HG02852 (cell line): ENCODE data around the gene ZNF536.
"Not testable (repeated sequence)": the region's sequence is repeated elsewhere in the genome, so short reads cannot be mapped to it uniquely, and the experiment has no call there.

ENCODE experiments used
- ATAC-seq: cut with Tn5 transposase; IDR thresholded peaks from one replicate; pipeline ENCODE4 v1.9.1; 2021; ENCODE audit warnings: mild to moderate bottlenecking, moderate library complexity; ENCODE audit not compliant: unreplicated experiment

ZNF536 gene

DNA sequence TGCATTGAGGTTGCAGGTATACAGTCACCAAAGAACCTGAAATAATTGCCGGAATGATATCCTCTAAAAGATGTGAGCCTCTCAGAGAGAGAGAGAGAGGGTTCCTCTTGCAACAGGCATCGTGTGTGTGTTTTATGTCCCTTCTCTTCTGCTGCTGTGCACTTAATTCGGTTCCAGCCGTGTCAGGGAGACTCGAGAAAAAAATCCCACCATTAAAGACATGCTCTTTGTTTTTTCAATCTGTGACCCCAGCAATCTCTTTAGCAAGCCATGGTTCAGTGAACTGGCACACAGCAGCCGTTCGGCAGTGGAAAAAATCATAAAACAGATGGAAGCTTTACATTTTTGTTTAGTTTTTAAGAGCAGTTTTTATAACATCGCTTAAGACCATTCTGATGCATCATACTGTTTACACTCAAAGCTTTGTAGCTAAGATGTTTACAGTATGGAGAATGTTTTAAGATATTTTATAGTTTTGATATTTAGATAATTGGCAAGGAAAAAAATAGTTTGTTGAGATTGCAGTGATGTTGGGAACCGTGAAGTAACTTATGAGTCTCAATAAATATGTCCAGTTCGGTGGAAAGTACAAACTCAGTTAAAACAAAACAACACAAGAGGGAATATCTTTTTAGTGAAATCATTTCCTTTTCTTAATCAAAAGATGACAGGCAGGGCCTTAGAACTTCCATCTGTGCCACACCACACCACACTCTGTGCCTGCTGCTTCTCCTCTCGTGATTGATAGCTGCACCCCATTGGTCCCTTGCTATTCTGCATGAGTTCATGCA is 31.2 kb upstream of the ZNF536 start:
- ATAC-seq: no peak

DNA sequence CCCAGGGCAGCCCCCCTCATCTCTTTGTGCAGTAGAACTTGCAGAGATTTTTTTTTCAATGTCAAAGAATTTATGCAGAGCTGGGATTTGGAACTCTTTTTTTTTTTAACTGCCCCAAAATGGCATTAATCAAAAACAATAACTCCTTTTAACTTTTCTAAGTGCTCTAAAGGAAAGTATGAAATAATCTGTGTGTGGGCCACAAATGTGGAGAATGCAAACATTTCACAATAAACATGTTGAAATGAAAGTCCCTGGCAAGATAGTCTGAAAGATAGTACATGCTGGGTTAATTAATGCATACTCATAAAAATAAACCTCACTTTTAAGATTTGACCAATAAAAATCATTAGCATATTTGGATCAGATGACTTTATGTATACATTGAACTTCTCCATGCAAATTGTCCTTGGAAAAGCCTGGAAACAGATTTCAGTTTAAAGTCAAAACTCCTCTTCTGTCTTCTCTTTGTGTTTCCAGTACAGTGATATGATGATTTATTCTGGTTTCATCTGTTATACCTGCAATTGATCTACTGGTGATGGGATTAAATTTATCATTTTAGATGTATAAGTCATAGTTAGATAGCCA is 30.5 kb upstream of the ZNF536 start:
- no peak for ATAC-seq

DNA sequence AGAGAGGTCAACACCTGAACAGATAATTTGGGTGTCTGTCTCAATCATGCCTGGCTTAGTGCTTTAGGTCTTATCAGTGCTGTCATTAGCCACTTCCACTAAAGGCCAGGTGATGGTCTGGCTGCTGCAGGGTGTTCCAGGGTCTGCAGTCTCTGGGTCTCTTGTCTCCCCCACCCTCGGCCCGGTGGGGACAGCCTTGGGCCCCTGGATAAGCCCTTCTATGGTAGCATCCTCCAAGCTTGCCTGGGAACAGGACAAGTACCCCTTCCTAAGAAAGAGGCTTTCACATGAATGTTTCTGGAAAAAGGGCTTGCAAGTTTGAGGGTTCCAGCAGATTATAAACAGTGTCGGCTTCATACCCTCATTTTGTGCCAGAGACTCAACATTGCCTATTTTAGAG is 29.3 kb upstream of the ZNF536 start:
- ATAC-seq: no peak

DNA sequence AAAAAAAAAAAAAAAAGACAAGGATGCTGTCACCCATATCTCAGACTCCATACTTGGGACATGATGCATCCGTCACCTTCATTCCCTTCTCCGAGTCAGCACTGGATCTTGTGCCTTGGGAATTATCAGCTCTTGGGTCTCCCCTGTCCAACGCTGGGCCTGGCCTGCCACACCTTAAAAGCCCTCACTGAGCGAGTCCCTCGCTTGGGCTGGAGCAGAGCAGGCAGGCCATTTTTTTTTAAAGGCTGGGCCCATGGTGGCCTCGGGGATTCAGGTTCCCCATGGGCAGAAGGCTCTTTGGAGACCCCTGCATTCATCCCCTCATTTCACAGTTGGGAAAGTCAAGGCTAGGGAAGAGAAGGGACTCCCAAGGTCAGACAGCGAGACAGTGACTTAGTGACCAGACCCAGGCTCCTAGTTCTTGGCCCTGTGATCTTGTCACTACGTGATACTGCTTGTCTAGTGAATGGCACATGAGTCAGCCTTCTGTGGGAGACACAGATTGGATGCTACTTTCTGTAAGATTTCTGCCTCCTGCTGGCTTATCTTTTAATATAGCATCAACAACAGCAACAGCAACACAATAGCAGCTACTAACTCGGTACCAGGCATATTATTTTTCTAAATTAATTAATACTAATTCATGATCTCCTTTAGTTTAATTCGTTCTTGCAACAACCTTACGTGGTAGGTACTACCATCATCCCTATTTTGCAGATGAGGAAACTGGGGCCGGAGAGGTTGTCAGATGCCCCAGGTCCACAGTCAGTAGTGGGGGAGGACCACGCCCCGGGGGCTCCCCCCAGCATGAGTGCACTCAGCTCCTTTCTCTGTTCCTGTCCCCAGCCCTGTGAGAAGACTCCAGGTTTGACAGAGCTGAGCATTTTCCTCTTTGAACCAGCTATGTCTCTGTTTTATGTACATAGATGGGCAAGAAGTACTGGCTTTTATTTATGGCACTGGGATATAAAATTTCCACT is 27.4 kb upstream of the ZNF536 start:
- ATAC-seq: no peak

DNA sequence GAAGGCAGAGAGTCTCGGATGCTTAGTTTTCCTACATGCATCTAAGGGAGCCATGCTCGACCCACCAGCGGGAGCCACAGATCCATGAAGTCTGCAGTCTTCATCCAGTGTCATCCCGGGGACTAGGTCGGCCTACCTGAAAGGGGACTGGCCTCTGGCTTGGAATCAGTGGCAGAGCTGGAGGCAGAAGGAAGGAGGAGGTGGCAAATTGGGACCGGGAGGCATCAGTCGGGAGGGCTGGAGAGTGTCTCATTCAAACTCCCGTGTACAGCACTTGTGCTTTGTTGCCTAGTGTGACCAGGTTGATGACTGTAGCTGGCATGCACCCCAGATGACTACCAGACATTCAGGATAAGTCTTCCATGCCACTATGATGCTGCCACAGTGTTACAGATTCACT is 26.5 kb upstream of the ZNF536 start:
- no peak for ATAC-seq

DNA sequence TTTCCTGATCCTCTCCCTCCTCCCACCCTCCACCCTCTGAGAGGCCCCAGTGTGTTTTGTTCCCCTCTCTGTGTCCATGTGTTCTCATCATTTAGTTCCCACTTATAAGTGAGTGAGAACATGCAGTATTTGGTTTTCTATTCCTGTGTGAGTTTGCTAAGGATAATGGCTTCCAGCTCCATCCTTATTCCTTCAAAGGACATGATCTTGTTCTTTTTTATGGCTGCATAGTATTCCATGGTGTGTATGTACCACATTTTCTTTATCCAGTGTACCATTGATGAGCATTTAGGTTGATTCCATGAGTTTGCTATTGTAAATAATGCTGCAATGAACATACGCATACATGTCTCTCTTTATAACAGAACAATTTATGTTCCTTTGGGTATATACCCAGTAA is 25.7 kb upstream of the ZNF536 start:
- ATAC-seq: not testable (repeated sequence)

DNA sequence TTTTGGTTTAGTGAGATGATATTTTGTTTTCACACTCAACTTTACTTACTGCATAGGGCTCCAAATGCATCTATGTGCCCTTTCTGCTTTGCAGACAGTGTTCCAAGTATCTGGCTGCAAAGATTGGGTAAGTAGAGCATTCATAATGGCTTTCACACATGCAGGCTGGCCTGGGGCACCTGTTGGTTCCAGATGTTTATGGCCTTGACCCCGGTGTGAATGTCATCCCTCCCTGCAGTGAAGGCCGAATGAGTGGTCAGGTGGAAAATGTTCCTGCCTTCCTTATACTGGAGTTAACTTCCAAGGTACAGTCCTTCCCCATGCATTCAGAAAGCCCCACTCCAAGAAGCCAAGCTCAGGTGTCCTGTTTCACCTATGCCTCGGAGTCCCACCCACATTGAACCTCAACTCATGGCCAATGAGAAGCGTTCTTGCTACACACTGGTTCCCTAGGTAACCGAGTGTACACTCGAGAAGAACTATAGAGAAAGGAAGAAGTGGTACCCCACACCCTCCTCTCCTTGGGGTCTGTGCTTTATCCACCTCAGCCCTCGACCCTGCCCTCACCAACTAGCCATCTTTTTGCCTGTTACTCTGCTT is 23.0 kb upstream of the ZNF536 start:
- ATAC-seq: no peak

DNA sequence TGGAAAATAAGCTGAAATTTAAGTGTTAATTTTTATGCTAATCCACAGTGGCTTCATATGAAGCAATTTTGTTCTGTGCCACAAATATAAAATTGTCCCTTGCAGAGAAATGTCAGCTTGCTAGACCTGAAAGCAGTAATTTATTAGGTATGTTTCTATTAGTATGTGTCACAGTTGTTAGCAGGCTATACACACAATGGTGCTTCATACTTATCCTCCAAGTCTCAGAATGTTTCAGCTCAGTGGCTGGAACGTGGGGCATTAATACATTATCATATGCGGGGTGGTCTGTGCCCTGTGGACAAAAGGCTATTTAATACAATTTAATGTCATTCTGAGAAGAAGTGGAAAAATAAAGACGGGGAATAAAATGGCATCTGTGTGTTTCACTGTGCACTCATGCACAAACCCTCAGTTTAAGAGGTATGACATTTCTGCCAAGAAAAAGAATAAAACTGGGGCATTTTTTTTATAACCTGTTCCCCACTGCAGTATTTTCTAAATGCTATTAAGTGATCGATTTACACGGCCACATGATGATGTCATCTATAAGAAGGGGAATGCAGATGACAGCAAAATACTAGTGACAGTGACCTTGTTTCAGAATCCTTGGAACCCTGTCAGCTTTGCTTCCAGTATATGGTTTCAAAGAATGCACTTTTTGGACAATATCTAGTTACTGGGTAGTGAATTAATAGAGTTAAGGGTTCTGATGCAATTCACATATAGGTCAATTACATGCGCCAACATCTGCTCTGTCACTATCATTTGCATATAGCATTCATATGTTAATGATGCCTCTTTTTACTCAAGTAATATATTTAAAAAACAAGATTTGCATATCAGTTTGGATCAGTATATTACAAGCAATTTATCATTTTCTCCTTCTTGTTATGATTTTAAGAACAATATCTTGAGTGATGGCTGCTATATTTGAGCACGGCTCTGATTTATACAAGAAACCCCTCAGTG is 21.2 kb upstream of the ZNF536 start:
- ATAC-seq: no peak

DNA sequence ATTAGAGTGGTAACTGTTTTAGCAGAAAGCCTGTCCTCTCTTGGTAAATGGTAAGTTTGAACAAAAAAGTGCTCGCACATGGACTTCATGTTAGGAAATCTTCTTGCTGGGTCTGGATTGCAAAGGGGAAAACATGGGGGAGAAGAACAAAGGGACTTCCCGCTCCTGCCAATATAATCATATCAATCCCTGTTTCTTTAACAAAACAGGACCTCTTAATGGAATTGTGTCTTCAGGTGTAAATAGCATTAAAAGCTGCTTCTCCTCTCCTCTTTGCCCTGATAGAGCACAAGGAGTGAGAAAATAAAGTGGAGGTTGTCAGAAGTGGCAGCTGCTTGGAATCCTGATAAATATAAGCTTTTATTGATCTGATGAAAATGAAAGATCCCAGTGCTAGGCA is 20.4 kb upstream of the ZNF536 start:
- ATAC-seq: no peak

DNA sequence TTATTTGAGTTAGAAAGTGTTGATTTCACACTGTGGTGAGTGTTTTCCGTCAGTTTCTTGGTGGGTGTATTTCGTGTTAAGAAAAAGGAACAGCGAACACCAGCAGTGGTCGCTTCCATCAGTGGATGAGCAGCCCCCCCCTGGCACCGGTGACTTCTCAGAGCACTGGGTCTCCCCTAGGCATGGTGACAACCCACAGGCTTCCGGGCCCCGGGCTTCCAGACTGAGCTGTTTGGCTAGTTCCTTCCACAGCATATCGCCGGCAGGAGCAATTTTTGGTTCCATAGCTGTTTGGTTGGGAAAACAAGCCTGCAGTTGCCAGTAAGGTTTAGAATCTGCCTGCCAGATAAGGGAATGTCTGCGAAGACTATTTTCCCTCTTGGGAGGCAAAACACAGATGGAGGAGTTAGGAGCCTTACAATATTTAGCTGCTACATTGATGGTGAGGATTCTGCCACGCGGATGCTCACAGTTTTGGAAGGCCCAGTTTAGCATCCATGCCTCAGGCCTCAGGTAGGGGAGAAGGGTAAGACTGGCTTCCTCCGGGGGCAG is 18.7 kb upstream of the ZNF536 start:
- ATAC-seq: no peak

DNA sequence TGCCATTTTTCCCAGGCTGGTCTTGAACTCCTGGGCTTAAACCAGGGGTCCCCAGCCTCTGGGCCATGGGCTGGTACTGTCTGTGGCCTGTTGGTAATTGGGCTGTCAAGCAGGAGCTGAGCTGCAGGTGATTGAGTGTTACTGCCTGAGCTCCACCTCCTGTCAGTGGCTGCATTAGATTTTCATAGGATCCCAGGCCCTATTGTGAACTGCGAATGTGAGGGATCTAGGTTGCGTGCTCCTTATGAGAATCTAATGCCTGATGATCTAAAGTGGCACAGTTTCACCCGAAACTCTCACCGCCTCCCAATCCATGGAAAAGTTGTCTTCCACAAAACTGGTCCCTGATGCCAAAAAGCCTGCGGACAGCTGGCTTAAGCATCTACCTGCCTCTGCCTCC is 16.6 kb upstream of the ZNF536 start:
- no peak for ATAC-seq

DNA sequence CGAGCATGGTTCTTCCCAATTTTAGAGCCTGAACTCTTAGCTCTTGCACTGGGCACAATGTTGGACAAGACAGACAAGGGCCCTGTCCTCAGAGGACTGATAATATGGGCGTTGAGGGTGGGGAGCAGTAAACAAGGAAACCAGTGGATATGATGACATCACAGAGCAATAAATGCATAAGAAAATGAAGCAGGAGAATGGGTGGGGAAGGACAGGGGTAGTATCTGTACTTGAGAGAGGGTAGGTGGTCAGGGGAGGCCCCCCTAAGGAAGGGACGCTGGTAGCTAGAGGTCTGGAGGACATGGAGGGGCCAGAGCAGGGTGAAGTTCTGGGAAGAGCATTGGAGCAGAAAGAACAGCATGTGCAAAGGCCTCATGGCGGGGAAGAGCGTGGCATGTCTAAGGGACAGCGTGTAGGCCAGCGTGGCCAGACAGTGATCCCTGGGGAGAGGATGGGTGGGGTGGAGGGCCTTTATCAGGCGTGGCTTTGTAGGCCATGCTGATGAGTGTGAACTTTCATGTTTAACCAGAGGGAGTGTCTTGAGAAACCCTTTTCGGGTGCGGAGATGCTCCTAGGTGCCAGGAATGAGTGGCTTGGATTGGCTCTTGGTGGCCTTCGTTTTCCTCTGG is 15.1 kb upstream of the ZNF536 start:
- no peak for ATAC-seq

DNA sequence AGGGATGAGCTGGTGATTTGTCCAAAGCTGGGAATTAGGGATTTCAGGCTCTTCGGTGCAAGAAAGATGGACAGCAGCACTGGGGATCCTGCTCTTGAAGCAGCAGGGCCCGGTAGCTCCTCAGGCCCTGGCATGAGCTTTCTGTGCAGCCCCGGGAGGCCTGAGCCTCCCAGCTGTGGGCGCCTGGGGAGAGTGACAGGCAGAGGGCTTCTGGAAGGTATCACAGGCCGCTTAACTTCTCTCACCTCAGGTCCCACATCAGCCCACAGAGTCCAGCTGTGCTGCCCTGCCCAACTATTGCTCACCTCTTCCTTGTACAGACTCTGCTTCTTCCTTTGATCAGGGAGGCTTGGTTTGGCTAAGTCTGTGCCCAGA is 14.6 kb upstream of the ZNF536 start:
- no peak for ATAC-seq

DNA sequence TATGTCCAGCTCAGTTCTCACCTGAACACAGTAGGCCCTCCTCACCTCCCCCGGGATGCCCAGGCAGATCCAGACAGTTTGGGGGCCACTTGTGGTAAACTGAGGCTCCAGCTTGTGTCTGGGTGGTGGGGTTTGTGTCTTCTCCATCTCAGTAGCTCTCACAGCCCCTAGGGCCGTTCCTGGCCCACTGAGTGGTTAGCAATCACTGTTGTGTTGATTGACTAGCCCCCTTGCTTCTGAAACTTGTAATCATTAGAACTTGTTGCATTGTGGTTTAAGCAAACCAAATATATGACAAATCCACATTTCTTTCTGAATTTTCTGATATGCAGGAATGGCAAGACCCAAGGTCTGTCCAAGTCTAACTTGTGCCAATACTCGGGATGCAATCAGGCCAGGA is 13.9 kb upstream of the ZNF536 start:
- ATAC-seq: no peak

DNA sequence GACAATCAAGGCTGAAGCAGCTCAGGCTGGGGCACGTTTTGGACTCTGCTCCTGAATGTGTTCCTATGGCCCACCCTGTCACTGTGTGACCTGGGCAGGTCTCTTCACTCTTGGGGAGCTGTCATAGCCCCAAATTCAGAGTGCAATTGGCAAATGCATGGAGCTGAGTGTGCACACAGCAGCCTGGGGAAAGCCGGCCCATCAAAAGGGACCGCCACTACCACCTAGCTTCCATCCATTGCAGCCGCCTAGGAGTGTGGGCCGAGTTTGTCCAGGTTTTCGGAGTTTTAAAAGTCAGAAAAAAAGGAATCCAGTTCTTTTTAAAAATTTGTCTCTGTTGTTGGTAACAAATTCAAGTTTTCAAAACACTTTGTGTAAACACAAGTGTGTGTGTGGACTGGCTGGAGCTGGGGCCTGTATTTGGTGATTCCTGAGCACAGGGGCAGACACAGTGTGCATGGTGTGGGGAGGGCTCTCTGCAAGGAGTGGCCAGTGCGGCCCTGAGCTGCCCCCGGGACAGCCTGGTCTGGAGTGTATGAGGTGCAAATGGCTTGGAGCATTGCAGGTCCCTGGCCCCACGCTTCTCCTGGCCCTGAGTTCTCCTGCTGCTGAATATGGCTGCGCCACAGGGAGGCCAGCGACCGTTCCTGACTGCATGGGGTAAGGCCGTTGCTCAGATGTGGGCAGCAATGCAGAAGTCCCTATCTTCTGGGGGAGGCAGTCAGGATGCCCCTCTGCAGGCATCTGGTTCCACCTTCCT is 13.2 kb upstream of the ZNF536 start:
- ATAC-seq: no peak

DNA sequence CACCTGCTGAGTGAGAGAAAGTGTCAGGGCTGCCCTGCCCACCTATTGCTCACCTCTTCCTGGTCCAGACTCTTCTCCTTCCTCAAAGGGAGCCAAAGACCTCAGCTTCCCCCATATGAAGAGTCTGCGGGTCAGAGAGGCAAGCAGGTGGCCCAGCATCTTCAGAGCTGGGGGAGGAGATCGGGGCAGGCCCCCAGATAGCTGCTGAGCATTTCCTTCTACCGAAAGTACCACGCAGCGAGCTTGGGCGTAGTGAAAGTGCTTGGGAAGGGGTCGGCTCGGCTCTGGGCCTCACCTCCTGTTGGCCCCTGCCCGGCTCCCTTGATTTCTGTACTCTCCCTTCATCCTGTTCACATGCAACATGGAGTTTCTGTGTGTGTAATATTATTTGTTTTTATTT is 12.2 kb upstream of the ZNF536 start:
- ATAC-seq: no peak

DNA sequence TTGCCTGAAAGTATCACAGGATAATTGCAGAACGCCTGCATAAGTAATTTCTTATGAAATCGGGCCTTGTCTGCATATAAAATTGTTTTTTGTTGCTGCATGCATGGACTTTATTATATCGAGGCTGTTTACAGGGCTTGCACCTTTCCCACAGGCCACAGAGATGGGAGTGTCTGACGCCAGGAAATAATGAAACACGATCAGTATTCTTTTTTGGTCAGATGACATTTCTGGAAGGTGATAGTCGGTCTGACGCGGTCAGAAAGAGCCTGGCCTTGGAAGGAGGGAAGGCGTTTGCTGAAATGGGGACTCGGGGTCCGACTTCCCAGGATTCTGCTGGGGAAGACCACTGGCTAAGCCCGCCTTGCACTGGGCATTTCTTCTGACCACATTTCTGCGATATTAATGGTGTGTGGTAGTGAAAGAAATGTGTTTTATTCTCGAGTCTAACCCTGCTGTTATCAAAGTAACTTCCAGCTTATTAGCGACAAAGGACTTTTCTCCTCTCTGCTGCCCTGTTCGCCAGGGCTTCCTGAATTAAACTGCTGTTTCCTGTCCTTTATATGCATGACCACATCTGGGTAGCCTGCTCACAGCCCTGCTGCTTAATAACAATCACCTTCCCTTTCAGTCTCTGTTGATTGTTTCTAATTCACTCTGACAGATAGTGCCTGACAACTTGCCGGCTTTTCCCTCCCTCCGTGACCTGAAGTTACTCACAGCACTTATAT is 11.6 kb upstream of the ZNF536 start:
- ATAC-seq: no peak

DNA sequence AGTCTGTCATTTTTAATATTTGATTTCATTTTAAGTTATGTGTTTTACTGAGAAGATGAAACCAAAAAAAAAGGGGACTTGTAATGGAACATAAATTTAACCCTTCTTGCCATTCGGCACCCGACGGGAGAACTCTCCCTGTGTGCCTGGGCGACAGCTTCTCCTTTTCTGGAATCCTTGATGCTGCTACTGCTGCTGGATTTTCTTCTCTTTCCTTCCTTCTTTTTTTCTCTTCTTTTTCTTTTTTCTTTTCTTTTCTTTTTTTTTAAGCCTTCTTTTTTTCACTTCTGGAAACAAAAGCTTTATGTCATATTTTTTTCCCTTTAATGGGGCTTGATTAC is 11.1 kb upstream of the ZNF536 start:
- ATAC-seq: no peak
